Measurements from ENCODE around the gene ETV2. TPM values are rescaled to one million over a fixed set of nuclear protein-coding genes. Genes with fewer than 3 reads are reported as not detected.

Gene ETV2
- total RNA-seq, 1 donor from 2014 or later = not detected

DNA sequence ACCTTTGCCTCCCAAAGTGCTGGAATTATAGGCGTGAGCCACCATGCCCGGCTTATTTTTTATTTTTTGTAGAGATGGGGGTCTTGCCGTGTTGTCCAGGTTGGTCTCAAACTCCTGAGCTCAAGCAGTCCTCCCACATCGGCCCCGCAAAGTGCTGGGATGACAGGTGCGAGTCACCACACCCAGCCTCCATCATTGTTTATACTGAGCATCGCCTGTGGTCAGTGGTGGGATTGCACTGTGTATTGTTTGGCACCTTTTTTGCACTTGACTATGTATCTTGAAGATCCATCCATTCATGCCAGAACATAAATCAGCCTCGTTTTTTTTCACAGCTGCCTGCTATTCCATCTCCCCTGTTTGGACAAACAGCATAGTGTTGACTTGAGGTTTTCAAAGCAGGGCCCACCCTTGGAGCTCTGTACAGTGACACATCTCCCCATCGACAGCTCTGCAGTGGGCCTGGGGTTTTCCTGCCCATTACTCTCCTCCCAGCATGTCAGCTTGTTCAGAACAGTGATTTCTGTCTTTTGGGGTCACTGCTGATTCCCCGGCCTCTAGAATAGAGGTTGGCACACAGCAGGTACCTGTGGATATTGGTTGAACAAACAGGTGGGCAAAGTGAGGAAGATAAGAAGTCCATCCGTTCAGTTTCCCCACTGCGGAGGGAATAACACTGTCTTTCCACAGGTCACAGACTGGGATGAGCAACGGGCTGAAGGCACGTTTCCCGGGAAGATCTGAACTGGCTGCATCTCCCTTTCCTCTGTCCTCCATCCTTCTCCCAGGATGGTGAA, 16.6 kb downstream of the ETV2 start:
- DNase-seq = no peak
- peaks cover 53% of the 10 kb centered on the region for H3K36me3 Mint-ChIP-seq (ENCODE audit: low read depth)
- TF ChIP-seq, protein P1, sequence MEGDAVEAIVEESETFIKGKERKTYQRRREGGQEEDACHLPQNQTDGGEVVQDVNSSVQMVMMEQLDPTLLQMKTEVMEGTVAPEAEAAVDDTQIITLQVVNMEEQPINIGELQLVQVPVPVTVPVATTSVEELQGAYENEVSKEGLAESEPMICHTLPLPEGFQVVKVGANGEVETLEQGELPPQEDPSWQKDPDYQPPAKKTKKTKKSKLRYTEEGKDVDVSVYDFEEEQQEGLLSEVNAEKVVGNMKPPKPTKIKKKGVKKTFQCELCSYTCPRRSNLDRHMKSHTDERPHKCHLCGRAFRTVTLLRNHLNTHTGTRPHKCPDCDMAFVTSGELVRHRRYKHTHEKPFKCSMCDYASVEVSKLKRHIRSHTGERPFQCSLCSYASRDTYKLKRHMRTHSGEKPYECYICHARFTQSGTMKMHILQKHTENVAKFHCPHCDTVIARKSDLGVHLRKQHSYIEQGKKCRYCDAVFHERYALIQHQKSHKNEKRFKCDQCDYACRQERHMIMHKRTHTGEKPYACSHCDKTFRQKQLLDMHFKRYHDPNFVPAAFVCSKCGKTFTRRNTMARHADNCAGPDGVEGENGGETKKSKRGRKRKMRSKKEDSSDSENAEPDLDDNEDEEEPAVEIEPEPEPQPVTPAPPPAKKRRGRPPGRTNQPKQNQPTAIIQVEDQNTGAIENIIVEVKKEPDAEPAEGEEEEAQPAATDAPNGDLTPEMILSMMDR (IDR thresholded peaks at IDR 0.05) = no peak
- intact Hi-C loops (cut with micrococcal nuclease) = no loop called here
- no peak for ATAC-seq (ENCODE audit: low read depth)
- CTCF ChIA-PET = no interaction called here
- POLR2A ChIA-PET = interaction anchor here (0.5 to 0.7 kb wide), 2 partner anchors 34 to 187 kb away, joined by 3 to 5 read pairs; no protein-coding TSS in a partner anchor
- H3K27ac Mint-ChIP-seq = no peak overlapping the region
- H3K4me1 Mint-ChIP-seq = no peaks in the 10 kb centered on the region
- no peaks in the 10 kb centered on the region for H3K27me3 Mint-ChIP-seq
- no peak overlapping the region for H3K4me3 Mint-ChIP-seq
- H3K9me3 Mint-ChIP-seq = no peaks in the 10 kb centered on the region

DNA sequence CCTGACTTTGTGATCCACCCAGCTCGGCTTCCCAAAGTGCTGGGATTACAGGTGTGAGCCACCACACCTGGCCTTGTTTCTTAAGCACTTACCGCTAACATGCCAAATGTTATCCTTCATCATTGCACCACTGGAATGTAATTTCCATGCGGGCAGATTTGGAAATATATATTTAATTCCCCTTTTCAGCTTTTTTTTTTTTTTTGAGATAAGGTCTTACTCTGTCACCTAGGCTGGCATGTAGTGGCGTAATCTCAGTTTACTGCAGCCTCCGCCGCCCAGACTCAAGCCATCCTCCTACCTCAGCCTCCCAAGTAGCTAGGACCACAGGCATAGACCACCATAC, 20.4 kb downstream of the ETV2 start:
- Mint-ChIP-seq H3K27me3 (no peaks in the 10 kb centered on the region), H3K36me3 (ENCODE audit: low read depth) (peaks cover 22% of the 10 kb centered on the region), H3K9me3 (no peaks in the 10 kb centered on the region), H3K4me1 (no peaks in the 10 kb centered on the region), H3K27ac (no peak overlapping the region), H3K4me3 (no peak overlapping the region)
- TF ChIP-seq, protein P1 (IDR thresholded peaks at IDR 0.05) = no peak
- POLR2A ChIA-PET = no interaction called here
- CTCF ChIA-PET = interaction anchor here (0.6 kb wide), 1 partner anchor 697 kb away, joined by 3 read pairs; no protein-coding TSS in a partner anchor
- DNase-seq (no peak), ATAC-seq (ENCODE audit: low read depth) (no peak)
- intact Hi-C loops (cut with micrococcal nuclease) = no loop called here

DNA sequence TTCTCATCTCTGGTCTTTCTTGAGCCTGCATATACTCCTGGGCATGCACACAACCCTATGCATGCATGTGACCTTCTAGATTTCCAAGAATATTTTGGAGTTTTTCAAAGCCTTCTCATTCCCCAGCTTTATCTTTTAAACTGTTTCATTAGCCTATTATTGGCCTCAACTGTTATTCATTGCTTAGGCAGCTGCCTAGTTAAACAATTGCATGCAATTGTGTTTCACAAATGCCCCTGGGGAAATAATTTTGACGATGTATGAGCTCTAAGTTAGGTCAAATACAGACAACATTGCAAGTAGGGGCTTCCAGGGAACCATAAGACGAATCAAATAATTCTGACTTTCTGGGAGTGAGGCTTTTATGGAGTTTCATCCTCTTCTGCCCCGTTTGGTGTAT, 22.4 kb downstream of the ETV2 start:
- ChIA-PET POLR2A (no interaction called here), CTCF (no interaction called here)
- H3K36me3 Mint-ChIP-seq (ENCODE audit: low read depth) = peaks cover 7% of the 10 kb centered on the region
- peaks cover under 1% of the 10 kb centered on the region for H3K27me3 Mint-ChIP-seq
- TF ChIP-seq, protein P1 (IDR thresholded peaks at IDR 0.05) = no peak
- no peaks in the 10 kb centered on the region for H3K4me1 Mint-ChIP-seq
- no peak for DNase-seq
- intact Hi-C loops (cut with micrococcal nuclease) = no loop called here
- H3K9me3 Mint-ChIP-seq = no peaks in the 10 kb centered on the region
- no peak overlapping the region for H3K27ac Mint-ChIP-seq
- no peak overlapping the region for H3K4me3 Mint-ChIP-seq
- ATAC-seq (ENCODE audit: low read depth) = no peak

DNA sequence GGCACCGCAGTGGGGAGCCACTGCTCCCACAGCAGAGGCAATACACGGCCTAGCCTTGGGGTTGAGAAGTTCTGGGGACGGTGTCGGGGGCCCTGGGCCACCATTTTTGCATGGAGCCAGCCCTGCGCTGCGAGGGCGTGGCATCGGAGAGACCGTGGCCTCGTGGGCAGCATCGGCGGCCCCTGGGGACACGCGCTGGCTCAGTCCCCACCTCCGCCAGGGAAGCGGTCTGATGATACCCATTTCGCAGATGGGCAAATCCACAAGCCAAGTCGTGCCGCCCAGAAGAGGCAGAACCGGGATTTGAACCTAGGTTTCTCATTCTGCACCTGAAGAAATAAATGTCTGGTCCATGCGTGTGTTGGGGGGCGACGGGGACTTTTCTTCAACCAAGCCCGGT, 23.6 kb downstream of the ETV2 start:
- ATAC-seq (ENCODE audit: low read depth) = no peak
- Mint-ChIP-seq H3K27ac (no peak overlapping the region), H3K4me1 (no peaks in the 10 kb centered on the region), H3K27me3 (peaks cover 9% of the 10 kb centered on the region), H3K4me3 (no peak overlapping the region), H3K36me3 (ENCODE audit: low read depth) (no peaks in the 10 kb centered on the region), H3K9me3 (no peaks in the 10 kb centered on the region)
- ChIA-PET POLR2A (no interaction called here), CTCF (no interaction called here)
- no peak for DNase-seq
- intact Hi-C loops (cut with micrococcal nuclease) = no loop called here
- TF ChIP-seq, protein P1 (IDR thresholded peaks at IDR 0.05) = no peak

DNA sequence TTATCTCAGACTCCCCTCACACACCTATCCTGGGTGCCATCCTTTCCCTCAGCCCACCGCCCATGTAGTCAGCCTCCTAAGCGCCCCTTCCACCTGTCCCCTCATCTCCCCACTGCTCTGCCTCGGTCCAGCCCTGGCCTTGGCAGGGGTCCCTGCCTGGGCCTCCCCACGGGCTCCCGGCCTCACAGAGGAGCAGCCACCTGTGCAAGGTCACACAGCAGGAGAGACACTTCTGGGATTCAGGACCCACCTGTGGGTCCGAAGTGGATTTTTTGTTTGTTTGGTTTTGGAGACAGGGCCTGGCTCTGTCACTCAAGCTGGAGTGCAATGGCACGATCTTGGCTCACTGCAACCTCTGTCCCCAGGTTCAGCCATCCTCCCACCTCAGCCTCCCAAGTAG, 24.1 kb downstream of the ETV2 start:
- DNase-seq (no peak), ATAC-seq (ENCODE audit: low read depth) (no peak)
- no peak overlapping the region for H3K4me3 Mint-ChIP-seq
- no peaks in the 10 kb centered on the region for H3K4me1 Mint-ChIP-seq
- H3K36me3 Mint-ChIP-seq (ENCODE audit: low read depth) = no peaks in the 10 kb centered on the region
- TF ChIP-seq, protein P1 (IDR thresholded peaks at IDR 0.05) = no peak
- ChIA-PET POLR2A (no interaction called here), CTCF (no interaction called here)
- intact Hi-C loops (cut with micrococcal nuclease) = no loop called here
- no peak overlapping the region for H3K27ac Mint-ChIP-seq
- H3K9me3 Mint-ChIP-seq = no peaks in the 10 kb centered on the region
- H3K27me3 Mint-ChIP-seq = peaks cover 10% of the 10 kb centered on the region
